Natural killer cell (primary cell): ENCODE measurements around the gene RTCA. TPM values are rescaled to one million over a fixed set of nuclear protein-coding genes. Genes with fewer than 3 reads are reported as not detected.
"Not testable (repeated sequence)": the region's sequence is repeated elsewhere in the genome, so short reads cannot be mapped to it uniquely, and the experiment has no call there.

Experiments
- ATAC-seq, 3 donors: fragments of 150-1000 bp in 2 of 3; fragments of 200-7000 bp in 1 of 3; cut with Tn5 transposase; 1 replicate in 1 of 3; 2 replicates in 2 of 3; pipeline ENCODE4 v1.10.0; 2021; ENCODE audit warnings: mild to moderate bottlenecking in 2 of 3, moderate library complexity in 2 of 3
- DNase-seq, 2 donors: peaks; one replicate each; pipeline versions ENCODE4 v3.0.0 to v3.0.0-alpha.2; 2013 to 2021; ENCODE audit warnings: mixed read lengths in 1 of 2
- H3K27ac ChIP-seq: one replicate; pipeline ENCODE4 v1.5.1; 2013; ENCODE audit warnings: mild to moderate bottlenecking, low read length
- H3K27me3 ChIP-seq: one replicate; pipeline ENCODE4 v1.6.1; 2013; ENCODE audit warnings: low read length; ENCODE audit not compliant: control insufficient read depth, insufficient read depth
- H3K36me3 ChIP-seq: one replicate; pipeline ENCODE4 v1.6.1; 2013; ENCODE audit warnings: low read length; ENCODE audit not compliant: control insufficient read depth, insufficient read depth
- H3K4me1 ChIP-seq: one replicate; pipeline ENCODE4 v1.6.1; 2013; ENCODE audit warnings: low read length; ENCODE audit not compliant: control insufficient read depth, insufficient read depth
- H3K4me3 ChIP-seq: one replicate; pipeline ENCODE4 v1.5.1; 2013; ENCODE audit warnings: low read length
- H3K9me3 ChIP-seq: one replicate; pipeline ENCODE4 v1.6.1; 2013; ENCODE audit warnings: low read length; ENCODE audit not compliant: control insufficient read depth, insufficient read depth
- H3K27ac Mint-ChIP-seq, 2 donors: one replicate each; pipeline ENCODE4 v1.8.0; 2022; ENCODE audit warnings: mild to moderate bottlenecking in 2 of 2, mixed read lengths in 2 of 2, moderate library complexity in 1 of 2
- H3K27me3 Mint-ChIP-seq, 2 donors: one replicate each; pipeline ENCODE4 v1.8.0; 2022; ENCODE audit warnings: low read depth in 2 of 2, mixed read lengths in 2 of 2
- H3K36me3 Mint-ChIP-seq: one replicate; pipeline ENCODE4 v1.8.0; 2022; ENCODE audit warnings: mixed read lengths
- H3K4me1 Mint-ChIP-seq, 2 donors: one replicate each; pipeline ENCODE4 v1.8.0; 2022; ENCODE audit warnings: mixed read lengths in 2 of 2
- H3K4me3 Mint-ChIP-seq: one replicate; pipeline ENCODE4 v1.8.0; 2022; ENCODE audit warnings: mild to moderate bottlenecking, moderate library complexity, mixed read lengths
- H3K9me3 Mint-ChIP-seq, 2 donors: one replicate each; pipeline ENCODE4 v1.8.0; 2022; ENCODE audit warnings: mixed read lengths in 2 of 2
- WGBS: methylation state at CpG from one replicate; pipeline ENCODE4 v1.1.7; 2013; ENCODE audit warnings: missing lambda C conversion rate; ENCODE audit not compliant: insufficient coverage; 5-methylcytosine and 5-hydroxymethylcytosine counted together
- intact Hi-C: fragments of 100-400 bp; cut with micrococcal nuclease; formaldehyde crosslinking; loops from one replicate; pipeline ENCODE4 v1.14.2; 2022
- total RNA-seq, 4 donors: library from RNA; stranded (reverse); fragments of 120-200 nt in 1 of 4; gene quantifications; one replicate each; pipeline versions ENCODE4 v1.2.3 to v1.2.4, GENCODE V29; 2013 to 2022
- TF ChIP-seq, protein P1 (sequence below): fragments of 200-600 bp; IDR thresholded peaks from one replicate; pipeline ENCODE4 v1.8.0; 2022; ENCODE audit warnings: antibody characterized with exemption

RTCA gene
- total RNA-seq, 3 donors from 2014 or later (not counting 1 experiment from before 2014, with no cell fraction given): 49.3 to 60.8 (median 52.3) TPM

DNA sequence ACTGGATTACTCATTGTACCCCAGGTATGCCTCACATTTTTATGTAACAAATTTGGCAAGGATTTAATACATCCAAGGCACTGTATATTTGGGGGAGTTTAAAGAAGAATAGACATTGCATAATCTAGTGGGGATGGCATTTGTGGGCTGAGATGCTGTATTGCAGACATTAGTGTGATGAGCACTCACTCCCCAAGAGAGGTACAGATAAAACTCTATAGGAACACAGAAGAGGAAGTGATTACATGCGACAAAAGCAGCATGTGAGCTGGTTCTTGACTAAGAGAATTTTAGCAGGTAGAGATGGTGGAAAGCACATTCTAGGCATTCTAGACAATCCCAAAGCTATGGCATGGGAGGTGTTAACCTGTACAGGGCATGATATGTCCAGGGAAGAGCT, 62.1 kb downstream of the RTCA start:
- 70% methylated on average over 1 of the region's 1 CpG for WGBS
- no peak overlapping the region for H3K4me3 Mint-ChIP-seq
- DNase-seq: no peak
- no peaks in the 10 kb centered on the region for H3K4me1 Mint-ChIP-seq
- no peak for ATAC-seq
- Histone ChIP-seq H3K27me3 (no peaks in the 10 kb centered on the region), H3K9me3 (no peaks in the 10 kb centered on the region), H3K27ac (no peak overlapping the region), H3K4me1 (no peaks in the 10 kb centered on the region), H3K36me3 (no peaks in the 10 kb centered on the region), H3K4me3 (no peak overlapping the region)
- H3K36me3 Mint-ChIP-seq: no peaks in the 10 kb centered on the region
- H3K9me3 Mint-ChIP-seq: no peaks in the 10 kb centered on the region
- TF ChIP-seq, protein P1, sequence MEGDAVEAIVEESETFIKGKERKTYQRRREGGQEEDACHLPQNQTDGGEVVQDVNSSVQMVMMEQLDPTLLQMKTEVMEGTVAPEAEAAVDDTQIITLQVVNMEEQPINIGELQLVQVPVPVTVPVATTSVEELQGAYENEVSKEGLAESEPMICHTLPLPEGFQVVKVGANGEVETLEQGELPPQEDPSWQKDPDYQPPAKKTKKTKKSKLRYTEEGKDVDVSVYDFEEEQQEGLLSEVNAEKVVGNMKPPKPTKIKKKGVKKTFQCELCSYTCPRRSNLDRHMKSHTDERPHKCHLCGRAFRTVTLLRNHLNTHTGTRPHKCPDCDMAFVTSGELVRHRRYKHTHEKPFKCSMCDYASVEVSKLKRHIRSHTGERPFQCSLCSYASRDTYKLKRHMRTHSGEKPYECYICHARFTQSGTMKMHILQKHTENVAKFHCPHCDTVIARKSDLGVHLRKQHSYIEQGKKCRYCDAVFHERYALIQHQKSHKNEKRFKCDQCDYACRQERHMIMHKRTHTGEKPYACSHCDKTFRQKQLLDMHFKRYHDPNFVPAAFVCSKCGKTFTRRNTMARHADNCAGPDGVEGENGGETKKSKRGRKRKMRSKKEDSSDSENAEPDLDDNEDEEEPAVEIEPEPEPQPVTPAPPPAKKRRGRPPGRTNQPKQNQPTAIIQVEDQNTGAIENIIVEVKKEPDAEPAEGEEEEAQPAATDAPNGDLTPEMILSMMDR: no peak
- H3K27ac Mint-ChIP-seq: no peak overlapping the region
- intact Hi-C loops: no loop called here
- H3K27me3 Mint-ChIP-seq: no peaks in the 10 kb centered on the region

DNA sequence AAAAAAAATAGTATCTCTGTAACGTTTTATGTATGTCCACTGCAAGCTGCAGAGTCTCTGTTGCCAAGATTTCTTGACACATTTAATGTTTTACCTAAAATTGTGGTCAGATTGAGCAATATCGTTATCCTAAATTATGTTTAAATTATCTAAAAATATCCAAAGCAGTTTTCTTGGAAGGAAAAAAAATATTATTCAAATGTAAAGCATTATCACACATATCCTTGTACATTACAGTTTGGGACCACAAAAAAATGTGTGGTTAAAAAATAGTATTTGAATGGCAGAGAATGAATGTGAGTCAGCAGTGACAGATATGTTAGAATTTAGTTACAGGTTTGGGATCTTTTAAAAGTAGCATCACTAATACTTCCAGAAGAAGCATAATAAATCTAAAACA, 65.1 kb downstream of the RTCA start:
- H3K9me3 Mint-ChIP-seq, H3K4me3 Mint-ChIP-seq, H3K4me1 ChIP-seq, H3K27ac Mint-ChIP-seq, intact Hi-C loops, DNase-seq, H3K27me3 Mint-ChIP-seq, H3K36me3 ChIP-seq, H3K27ac ChIP-seq, ATAC-seq, H3K4me3 ChIP-seq, H3K4me1 Mint-ChIP-seq, H3K27me3 ChIP-seq, H3K36me3 Mint-ChIP-seq, H3K9me3 ChIP-seq: not testable (repeated sequence)
- WGBS: 0% methylated on average over 1 of the region's 2 CpGs

DNA sequence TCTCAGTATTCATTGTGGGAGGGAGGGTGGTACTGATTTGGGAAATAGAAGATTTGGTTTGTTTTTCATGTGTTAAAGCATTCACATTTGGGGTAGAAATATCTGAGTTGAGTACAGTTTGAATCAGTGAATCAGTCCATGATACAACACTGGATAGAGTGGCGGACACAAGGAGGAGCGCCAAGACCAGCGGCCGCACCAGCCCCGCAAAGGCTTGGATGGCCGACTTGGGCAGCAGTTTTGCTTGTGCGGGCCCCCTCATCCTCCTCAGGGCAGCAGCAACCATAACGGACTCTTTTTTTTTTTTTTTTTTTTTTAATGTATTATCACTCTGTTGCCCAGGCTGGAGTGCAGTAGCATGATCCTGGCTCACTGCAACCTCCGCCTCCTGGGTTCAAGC, 66.3 kb downstream of the RTCA start:
- H3K27ac Mint-ChIP-seq: no peak overlapping the region
- peaks cover under 1 to 11% of the 10 kb centered on the region in 2 donors for H3K27me3 Mint-ChIP-seq
- Histone ChIP-seq H3K9me3 (no peaks in the 10 kb centered on the region), H3K4me1 (no peaks in the 10 kb centered on the region), H3K27me3 (no peaks in the 10 kb centered on the region), H3K36me3 (no peaks in the 10 kb centered on the region), H3K27ac (no peak overlapping the region), H3K4me3 (no peak overlapping the region)
- ATAC-seq (no peak), DNase-seq (no peak)
- intact Hi-C loops: no loop called here
- no peaks in the 10 kb centered on the region for H3K9me3 Mint-ChIP-seq
- whole genome bisulfite sequencing: 92% methylated on average over 8 of the region's 9 CpGs
- TF ChIP-seq, protein P1: no peak
- no peaks in the 10 kb centered on the region for H3K4me1 Mint-ChIP-seq
- no peak overlapping the region for H3K4me3 Mint-ChIP-seq
- no peaks in the 10 kb centered on the region for H3K36me3 Mint-ChIP-seq

DNA sequence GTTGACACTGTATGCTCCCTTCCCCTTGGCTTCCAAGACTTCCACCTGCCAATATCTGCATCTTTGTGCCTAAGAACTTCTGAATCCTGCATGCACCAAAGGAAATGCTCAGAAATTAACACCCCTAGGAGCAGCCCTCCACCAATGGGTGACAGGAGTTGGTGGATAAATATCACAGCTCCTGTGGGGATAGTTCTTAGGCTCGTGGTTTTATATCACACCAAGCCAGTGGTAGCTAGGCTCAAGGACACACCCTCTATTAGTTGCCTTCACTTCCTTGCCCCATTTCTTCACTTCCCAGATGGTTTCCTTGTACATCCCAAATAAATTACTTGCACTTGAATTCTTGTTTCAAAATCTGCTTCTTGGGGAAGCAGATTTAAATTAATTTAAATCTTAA, 69.4 kb downstream of the RTCA start:
- Histone ChIP-seq H3K4me3 (no peak overlapping the region), H3K27me3 (no peaks in the 10 kb centered on the region), H3K9me3 (no peaks in the 10 kb centered on the region), H3K27ac (no peak overlapping the region), H3K4me1 (no peaks in the 10 kb centered on the region), H3K36me3 (no peaks in the 10 kb centered on the region)
- no peaks in the 10 kb centered on the region for H3K9me3 Mint-ChIP-seq
- 80% methylated on average over 1 of the region's 1 CpG for WGBS
- no peaks in the 10 kb centered on the region for H3K4me1 Mint-ChIP-seq
- H3K36me3 Mint-ChIP-seq: no peaks in the 10 kb centered on the region
- TF ChIP-seq, protein P1: no peak
- peaks cover 5 to 14% of the 10 kb centered on the region in 2 donors for H3K27me3 Mint-ChIP-seq
- intact Hi-C loops: no loop called here
- no peak overlapping the region for H3K4me3 Mint-ChIP-seq
- DNase-seq (no peak), ATAC-seq (no peak)
- H3K27ac Mint-ChIP-seq: no peak overlapping the region

DNA sequence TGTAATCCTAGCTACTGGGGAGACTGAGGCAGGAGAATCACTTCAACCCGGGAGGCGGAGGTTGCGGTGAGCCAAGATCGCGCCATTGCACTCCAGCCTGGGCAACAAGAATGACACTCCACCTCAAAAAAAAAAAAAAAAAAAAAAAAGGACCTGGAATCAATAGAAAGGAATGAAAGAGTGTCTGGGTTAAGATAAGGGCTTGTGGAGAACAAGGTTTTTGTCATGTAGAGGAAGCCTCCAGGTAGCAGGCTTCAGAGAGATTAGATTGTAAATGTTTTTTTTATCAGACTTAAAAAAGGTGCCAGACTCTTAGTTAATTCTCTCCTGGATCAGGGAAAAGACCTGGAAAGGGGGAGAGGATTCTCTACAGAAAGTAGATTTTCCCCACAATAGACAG, 71.9 kb downstream of the RTCA start:
- H3K27ac ChIP-seq, H3K4me1 ChIP-seq, H3K27ac Mint-ChIP-seq, H3K27me3 ChIP-seq, H3K9me3 ChIP-seq, H3K4me3 Mint-ChIP-seq, H3K36me3 ChIP-seq, H3K4me3 ChIP-seq, intact Hi-C loops, DNase-seq, H3K4me1 Mint-ChIP-seq, H3K9me3 Mint-ChIP-seq, H3K36me3 Mint-ChIP-seq, ATAC-seq: not testable (repeated sequence)
- peaks cover 8 to 14% of the 10 kb centered on the region in 2 donors for H3K27me3 Mint-ChIP-seq
- 100% methylated on average over 2 of the region's 5 CpGs for WGBS

DNA sequence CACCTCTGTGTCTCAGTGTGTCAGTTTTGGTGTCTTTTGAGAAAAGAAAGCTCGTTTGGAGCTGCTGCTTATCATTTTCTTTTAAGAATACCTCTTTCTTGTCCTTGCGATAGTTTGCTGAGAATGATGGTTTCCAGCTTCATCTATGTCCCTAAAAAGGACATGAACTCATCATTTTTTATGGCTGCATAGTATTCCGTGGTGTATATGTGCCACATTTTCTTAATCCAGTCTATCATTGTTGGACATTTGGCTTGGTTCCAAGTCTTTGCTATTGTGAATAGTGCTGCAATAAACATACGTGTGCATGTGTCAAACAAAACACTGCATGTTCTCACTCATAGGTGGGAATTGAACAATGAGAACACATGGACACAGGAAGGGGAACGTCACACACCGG, 73.7 kb downstream of the RTCA start:
- H3K9me3 Mint-ChIP-seq, H3K4me3 ChIP-seq, H3K27ac Mint-ChIP-seq, H3K36me3 ChIP-seq, H3K4me1 Mint-ChIP-seq, H3K27ac ChIP-seq, H3K4me3 Mint-ChIP-seq, ATAC-seq, H3K4me1 ChIP-seq, H3K9me3 ChIP-seq, DNase-seq, intact Hi-C loops, H3K27me3 ChIP-seq, H3K36me3 Mint-ChIP-seq: not testable (repeated sequence)
- peaks cover 12 to 14% of the 10 kb centered on the region in 2 donors for H3K27me3 Mint-ChIP-seq
- 97% methylated on average over 5 of the region's 6 CpGs for WGBS
